PC-9 (cell line): Measurements from ENCODE around the gene DNAI1.

Source experiments
- EZH2 ChIP-seq: fragments of 200-600 bp; sonication (generic); IDR thresholded peaks from 2 replicates; pipeline ENCODE4 v1.8.0; 2017; ENCODE audit warnings: antibody characterized with exemption, low read depth
- TF ChIP-seq, protein P1 (sequence below): fragments of 200-600 bp; sonication (generic); conservative IDR thresholded peaks from 2 replicates; pipeline ENCODE4 v1.6.1; 2017; ENCODE audit warnings: mixed run types, antibody characterized with exemption, mild to moderate bottlenecking, moderate library complexity

DNA sequence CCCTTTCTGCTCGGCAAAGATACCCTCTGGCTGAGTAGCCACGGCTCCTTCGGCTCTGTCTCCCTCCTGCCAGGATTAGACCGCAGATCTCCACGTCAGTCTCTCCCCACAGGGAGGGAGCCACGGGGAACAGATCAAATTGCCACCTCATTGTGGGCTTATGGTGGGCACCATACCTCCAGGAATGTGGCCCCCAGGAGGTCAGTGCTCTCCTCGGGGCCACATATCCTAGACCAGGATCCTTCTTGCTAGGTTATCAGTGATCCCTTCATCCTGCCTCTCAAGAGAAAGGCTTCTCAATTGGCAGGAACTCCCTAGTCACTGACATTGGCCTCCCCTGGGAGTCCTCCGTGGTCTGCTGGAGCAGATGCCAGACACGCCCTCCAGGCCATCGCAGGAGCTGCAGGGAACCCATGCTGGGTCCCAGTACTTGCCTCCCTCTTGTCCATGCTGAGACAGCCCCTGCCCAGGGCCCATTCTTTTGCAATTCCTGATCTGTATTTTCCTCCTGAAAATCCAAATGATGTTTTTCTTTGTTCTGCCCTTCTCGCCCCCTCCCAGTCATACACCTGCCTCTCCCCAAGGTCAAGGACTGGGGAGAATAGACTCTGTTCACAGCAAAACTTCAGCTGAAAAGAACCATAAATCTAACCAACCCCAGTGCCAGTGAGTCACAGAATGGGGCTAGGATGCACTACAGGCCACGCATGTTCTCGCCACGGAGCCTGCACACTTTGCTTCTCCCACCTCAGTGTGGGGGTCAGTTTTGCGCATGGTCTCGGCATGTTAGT lies 95.8 kb downstream of the DNAI1 start:
- TF ChIP-seq, protein P1, sequence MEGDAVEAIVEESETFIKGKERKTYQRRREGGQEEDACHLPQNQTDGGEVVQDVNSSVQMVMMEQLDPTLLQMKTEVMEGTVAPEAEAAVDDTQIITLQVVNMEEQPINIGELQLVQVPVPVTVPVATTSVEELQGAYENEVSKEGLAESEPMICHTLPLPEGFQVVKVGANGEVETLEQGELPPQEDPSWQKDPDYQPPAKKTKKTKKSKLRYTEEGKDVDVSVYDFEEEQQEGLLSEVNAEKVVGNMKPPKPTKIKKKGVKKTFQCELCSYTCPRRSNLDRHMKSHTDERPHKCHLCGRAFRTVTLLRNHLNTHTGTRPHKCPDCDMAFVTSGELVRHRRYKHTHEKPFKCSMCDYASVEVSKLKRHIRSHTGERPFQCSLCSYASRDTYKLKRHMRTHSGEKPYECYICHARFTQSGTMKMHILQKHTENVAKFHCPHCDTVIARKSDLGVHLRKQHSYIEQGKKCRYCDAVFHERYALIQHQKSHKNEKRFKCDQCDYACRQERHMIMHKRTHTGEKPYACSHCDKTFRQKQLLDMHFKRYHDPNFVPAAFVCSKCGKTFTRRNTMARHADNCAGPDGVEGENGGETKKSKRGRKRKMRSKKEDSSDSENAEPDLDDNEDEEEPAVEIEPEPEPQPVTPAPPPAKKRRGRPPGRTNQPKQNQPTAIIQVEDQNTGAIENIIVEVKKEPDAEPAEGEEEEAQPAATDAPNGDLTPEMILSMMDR: no peak
- TF ChIP-seq EZH2: no peak
